ENCODE results near the gene SLC8A2.
A peak's percentile ranks its signal among the peaks of the same experiment; 100 is the strongest.

The SLC8A2 gene

DNA sequence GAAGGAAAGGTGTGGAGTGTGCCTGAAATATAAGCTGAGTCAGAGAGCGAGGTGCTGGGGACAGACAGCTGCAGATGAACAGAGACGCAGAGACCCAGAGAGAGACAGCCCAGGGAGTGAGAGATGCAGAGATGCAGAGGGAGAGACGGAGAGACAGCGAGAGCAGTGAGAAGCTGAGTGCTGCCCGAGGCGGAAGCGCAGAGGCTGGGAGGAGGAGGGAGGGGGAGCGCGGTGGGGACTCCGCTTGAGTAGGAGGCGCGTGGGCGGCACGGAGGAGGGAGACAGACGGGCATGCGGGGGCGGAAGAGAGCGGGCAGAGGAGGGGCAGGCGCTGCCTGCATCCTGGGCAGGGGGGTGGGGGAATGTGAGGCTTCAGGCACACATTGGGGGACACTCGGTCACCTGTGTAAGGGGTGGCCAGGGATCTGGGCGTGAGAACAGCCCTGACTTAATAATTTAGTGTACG, 25.7 kb downstream of the SLC8A2 start:
- H3K4me3 ChIP-seq (ENCODE audit: low read depth, low read length) = no peak overlapping the region
- TF ChIP-seq, protein P1, sequence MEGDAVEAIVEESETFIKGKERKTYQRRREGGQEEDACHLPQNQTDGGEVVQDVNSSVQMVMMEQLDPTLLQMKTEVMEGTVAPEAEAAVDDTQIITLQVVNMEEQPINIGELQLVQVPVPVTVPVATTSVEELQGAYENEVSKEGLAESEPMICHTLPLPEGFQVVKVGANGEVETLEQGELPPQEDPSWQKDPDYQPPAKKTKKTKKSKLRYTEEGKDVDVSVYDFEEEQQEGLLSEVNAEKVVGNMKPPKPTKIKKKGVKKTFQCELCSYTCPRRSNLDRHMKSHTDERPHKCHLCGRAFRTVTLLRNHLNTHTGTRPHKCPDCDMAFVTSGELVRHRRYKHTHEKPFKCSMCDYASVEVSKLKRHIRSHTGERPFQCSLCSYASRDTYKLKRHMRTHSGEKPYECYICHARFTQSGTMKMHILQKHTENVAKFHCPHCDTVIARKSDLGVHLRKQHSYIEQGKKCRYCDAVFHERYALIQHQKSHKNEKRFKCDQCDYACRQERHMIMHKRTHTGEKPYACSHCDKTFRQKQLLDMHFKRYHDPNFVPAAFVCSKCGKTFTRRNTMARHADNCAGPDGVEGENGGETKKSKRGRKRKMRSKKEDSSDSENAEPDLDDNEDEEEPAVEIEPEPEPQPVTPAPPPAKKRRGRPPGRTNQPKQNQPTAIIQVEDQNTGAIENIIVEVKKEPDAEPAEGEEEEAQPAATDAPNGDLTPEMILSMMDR (IDR thresholded peaks at IDR 0.05; ENCODE audit: borderline replicate concordance, insufficient read depth, low read depth, low read length) = no peak

DNA sequence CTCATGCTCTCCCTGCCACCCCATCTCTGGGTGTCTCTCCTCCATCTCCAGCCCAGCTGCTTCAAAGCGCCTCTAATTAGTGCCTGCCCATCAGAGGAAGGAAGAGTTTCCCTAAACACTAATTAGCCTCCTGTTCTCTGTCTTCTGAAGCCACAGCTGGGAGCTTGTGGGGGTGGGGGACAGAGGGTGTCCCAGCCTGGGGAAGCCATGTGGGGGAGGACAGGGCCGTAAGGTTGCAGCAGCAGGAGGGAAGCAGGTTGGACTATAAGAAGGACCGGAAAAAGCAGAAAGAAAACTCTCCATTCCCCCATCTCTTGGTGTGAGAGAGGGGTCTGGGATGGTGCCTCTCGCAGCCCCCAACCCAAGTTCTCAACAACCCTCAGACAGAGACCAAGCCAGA, 26.2 kb downstream of the SLC8A2 start:
- no peak overlapping the region for H3K4me3 ChIP-seq (ENCODE audit: low read depth, low read length)
- TF ChIP-seq, protein P1 (IDR thresholded peaks at IDR 0.05; ENCODE audit: borderline replicate concordance, insufficient read depth, low read depth, low read length) = no peak

DNA sequence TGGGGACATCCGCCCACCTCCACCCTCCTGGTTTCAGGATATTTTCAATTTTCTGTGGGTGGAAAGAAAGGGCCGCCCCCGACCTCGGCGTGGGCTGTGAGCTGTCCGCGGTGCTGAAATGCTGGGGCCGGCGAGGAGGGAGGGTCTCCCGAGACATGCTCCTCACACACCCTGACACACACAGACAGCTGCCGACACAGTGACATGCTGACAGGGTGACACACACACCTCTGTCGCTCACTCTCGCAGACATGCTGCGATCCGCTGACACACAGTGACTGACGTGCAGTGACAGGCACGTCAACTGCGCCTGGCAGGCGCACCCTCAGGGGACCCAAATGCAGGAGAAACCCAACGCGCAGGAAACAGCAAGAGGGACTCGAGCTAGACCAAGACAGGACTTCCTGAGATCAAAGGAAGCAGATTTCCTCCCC, 27.3 kb downstream of the SLC8A2 start:
- TF ChIP-seq, protein P1 (IDR thresholded peaks at IDR 0.05; ENCODE audit: borderline replicate concordance, insufficient read depth, low read depth, low read length) = no peak
- H3K4me3 ChIP-seq (ENCODE audit: low read depth, low read length) = no peak overlapping the region

DNA sequence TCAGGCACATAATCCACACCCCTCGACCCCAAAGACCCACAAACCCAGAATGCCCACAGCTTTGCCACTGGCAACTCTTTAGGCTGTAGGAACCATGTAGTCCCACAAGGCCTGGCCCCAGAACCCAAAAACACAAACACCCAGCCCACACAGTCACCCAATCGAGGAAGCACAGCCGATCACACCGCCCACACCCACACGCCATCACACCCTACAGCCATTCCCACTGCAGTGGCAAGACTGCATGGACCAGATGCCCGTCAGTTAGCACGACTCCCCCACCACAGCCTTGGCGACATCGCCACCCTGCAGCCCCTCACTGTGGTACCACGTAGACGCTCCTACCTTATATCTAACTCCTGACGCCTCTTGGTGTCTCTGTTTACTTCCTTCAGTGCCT, 28.4 kb downstream of the SLC8A2 start:
- no peak overlapping the region for H3K4me3 ChIP-seq (ENCODE audit: low read depth, low read length)
- TF ChIP-seq, protein P1 (IDR thresholded peaks at IDR 0.05; ENCODE audit: borderline replicate concordance, insufficient read depth, low read depth, low read length) = no peak

DNA sequence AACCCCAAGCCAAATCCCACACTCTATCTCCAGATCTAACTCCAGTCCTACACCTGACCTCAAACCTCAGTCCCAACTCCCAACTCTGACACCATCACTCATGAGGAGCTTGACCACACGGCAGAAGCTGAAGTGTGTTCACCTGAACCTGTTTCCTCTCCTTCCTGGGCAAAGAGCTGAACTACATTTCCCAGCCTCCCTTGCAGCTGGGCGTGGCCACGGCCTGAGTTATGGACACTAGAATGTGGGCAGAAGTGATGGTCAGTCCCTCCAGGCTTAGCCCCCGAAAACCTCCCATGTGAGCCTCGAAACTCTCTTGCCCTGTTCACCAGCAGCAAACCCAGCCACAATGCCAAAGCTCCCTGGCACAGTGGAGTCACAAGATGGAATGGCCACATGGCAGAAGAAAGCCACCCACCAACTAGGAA, 32.9 kb downstream of the SLC8A2 start:
- no peak overlapping the region for H3K4me3 ChIP-seq (ENCODE audit: low read depth, low read length)
- TF ChIP-seq, protein P1 (IDR thresholded peaks at IDR 0.05; ENCODE audit: borderline replicate concordance, insufficient read depth, low read depth, low read length) = no peak

DNA sequence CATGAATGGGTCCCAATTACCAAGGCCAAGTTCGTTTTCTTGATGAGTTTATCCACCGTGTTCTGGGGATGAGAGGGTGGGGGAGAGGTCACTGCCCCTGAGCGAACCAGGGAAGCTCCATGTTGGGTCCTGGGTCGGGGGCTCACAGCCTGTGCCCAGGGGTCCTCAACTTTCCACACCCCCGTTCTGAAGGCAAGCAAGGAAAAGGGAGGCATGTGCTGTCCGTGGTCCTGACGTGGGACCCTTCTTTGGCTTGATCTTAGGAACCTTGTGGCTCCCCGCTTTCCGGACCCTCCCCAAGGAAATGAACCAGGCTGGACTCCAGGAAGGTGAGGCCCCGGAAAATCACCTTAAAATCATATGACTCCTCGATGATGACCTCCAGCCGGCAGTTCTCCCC, 34.2 kb downstream of the SLC8A2 start:
- TF ChIP-seq, protein P1 (IDR thresholded peaks at IDR 0.05; ENCODE audit: borderline replicate concordance, insufficient read depth, low read depth, low read length) = no peak
- H3K4me3 ChIP-seq (ENCODE audit: low read depth, low read length) = no peak overlapping the region

DNA sequence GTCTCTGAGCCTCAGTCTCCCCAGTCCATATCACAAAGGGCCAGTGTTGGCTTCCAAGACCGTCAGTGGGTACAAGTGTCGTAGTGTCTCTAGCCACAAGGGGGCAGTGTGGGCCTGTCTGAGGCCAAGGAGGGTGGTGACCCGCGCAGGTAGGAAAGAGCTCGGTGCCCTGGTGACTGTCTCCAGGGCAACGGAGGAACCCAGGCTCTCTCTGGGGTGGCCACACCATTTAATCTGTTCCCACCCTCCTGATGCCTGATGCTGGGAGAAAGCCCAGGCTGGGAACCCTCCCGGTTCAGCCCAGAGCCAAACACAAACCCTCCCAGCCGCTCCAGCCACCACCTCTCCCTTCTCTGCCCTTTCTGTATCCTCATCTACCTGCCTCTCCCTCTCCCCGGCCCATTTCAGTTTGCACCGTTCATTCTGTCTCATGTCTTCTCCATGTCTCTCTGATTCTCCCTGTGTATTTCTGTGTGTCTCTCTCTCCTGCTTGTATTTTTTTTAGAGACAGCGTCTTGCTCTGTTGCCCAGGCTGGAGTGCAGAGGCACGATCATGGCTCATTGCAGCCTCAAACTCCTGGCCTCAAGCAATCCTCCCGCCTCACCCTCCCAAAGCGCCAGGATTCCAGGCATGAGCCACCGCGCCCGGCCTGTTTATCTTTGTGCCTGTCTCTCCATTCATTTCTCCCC, 34.8 kb downstream of the SLC8A2 start:
- TF ChIP-seq, protein P1 (IDR thresholded peaks at IDR 0.05; ENCODE audit: borderline replicate concordance, insufficient read depth, low read depth, low read length) = peak; percentile 85
- H3K4me3 ChIP-seq (ENCODE audit: low read depth, low read length) = no peak overlapping the region

Measured in GM12875 (cell line).